ENCODE results near the gene TIGD6. TPM values are rescaled to one million over a fixed set of nuclear protein-coding genes. Genes with fewer than 3 reads are reported as not detected.

Gene TIGD6
- total and polyA plus RNA-seq, 2 experiments from 2014 or later, result 1.4 to 2.1 TPM

GRCh38 chr5:149946118-149946517 is 54.3 kb downstream of the TIGD6 start:
- ATAC-seq (no peak), DNase-seq (ENCODE audit: low spot score) (no peak)
- Mint-ChIP-seq H3K4me1 (no peaks in the 10 kb centered on the region), H3K36me3 (ENCODE audit: low read depth) (no peaks in the 10 kb centered on the region), H3K9me3 (no peaks in the 10 kb centered on the region), H3K4me3 (no peak overlapping the region), H3K27me3 (ENCODE audit: insufficient read depth, low read depth, poor library complexity) (peaks cover 3% of the 10 kb centered on the region), H3K27ac (no peak overlapping the region)
- no peaks in the 10 kb centered on the region for H4K20me1 ChIP-seq (replicated peaks; ENCODE audit: insufficient read depth)
- no peaks in the 10 kb centered on the region for H3K9me2 ChIP-seq (ENCODE audit: insufficient read depth)
- no peak overlapping the region for H3K4me3 ChIP-seq
- H3F3A ChIP-seq (replicated peaks; ENCODE audit: low read depth), result no peaks in the 10 kb centered on the region
- no peaks in the 10 kb centered on the region for H3K27me3 ChIP-seq (ENCODE audit: insufficient read depth)
- H3K79me2 ChIP-seq (replicated peaks; ENCODE audit: insufficient read depth), result no peaks in the 10 kb centered on the region
- H3K4me1 ChIP-seq (ENCODE audit: insufficient read depth), result no peaks in the 10 kb centered on the region
- no peak overlapping the region for H3K4me2 ChIP-seq
- no peak for TF ChIP-seq ZNF462 (CRISPR knock-in tag; IDR thresholded peaks at IDR 0.05)
- TF ChIP-seq REST (IDR thresholded peaks at IDR 0.05; ENCODE audit: unreplicated experiment), result no peak
- no peak for TF ChIP-seq STAT1 (IDR thresholded peaks at IDR 0.05; ENCODE audit: unreplicated experiment)
- TF ChIP-seq ETS1 (IDR thresholded peaks at IDR 0.05), result no peak
- no peak for TF ChIP-seq EZH2 (IDR thresholded peaks at IDR 0.05; ENCODE audit: low read depth, unreplicated experiment)
- H2AFZ ChIP-seq, result no peak overlapping the region
- H3K27ac ChIP-seq (ENCODE audit: low read depth), result no peak overlapping the region
- no peaks in the 10 kb centered on the region for H3K36me3 ChIP-seq (ENCODE audit: insufficient read depth)

All from GM23338 (cell line).